Measurements from ENCODE around the gene KTI12.

DNA sequence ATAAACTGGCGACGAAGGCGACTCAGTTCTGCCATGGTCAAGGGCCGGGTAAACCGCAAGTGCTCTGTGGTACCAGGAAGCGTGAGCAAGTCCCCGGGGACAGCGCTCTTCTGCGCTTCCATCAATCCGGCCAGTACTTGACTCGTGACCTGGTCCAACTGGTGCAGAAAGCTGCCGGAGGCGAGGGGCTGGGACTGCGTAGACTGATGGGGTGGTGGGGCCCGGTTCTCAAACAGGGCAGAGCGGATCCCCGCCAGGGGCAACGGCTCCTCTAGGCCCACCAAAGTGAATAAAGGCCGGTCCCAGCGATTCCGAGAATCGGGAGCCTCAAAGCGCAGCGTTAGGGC is 852 bp downstream of the KTI12 start:
- no peak for TF ChIP-seq FOXA1 (IDR thresholded peaks at IDR 0.05)
- no peak for TF ChIP-seq SP1 (IDR thresholded peaks at IDR 0.05)
- no peak for TF ChIP-seq SUZ12 (IDR thresholded peaks at IDR 0.05)
- no peak for TF ChIP-seq TARDBP (IDR thresholded peaks at IDR 0.05)
- no peak for TF ChIP-seq FOXM1 (IDR thresholded peaks at IDR 0.05; ENCODE audit: borderline replicate concordance)
- no peak for TF ChIP-seq ARNT (IDR thresholded peaks at IDR 0.05)
- TF ChIP-seq NFRKB (IDR thresholded peaks at IDR 0.05), result no peak
- TF ChIP-seq FOXK2 (IDR thresholded peaks at IDR 0.05), result no peak
- no peak for TF ChIP-seq ZNF384 (IDR thresholded peaks at IDR 0.05)
- no peak for TF ChIP-seq ELF4 (IDR thresholded peaks at IDR 0.05)
- TF ChIP-seq BHLHE40 (IDR thresholded peaks at IDR 0.05; ENCODE audit: borderline replicate concordance), result no peak

Data from HEK293T (cell line).